GM19324 (cell line): ENCODE results near the gene NAPA.

Experiments
- ATAC-seq: cut with Tn5 transposase; IDR thresholded peaks from one replicate; pipeline ENCODE4 v1.9.1; 2021; ENCODE audit warnings: mild to moderate bottlenecking, moderate library complexity; ENCODE audit not compliant: unreplicated experiment, low FRiP score

NAPA gene

DNA sequence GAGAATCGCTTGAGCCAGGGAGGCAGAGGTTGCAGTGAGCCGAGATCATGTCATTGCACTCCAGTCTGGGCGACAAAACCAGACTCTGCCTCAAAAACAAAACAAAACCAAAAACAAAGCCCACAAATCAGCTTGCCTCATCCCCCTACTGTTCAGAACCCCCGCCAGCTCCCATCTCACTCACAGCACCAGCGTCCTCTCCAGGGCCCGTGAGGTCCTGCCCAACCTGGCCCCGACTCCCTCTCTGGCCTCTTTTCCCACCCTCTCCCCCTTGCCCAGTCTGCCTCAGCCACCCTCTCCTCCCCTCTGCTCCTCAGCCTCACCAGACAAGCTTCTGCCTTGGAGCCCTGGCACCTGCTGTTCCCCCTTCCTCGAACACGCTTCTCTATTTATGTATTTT, 46.9 kb downstream of the NAPA start:
- no peak for ATAC-seq

DNA sequence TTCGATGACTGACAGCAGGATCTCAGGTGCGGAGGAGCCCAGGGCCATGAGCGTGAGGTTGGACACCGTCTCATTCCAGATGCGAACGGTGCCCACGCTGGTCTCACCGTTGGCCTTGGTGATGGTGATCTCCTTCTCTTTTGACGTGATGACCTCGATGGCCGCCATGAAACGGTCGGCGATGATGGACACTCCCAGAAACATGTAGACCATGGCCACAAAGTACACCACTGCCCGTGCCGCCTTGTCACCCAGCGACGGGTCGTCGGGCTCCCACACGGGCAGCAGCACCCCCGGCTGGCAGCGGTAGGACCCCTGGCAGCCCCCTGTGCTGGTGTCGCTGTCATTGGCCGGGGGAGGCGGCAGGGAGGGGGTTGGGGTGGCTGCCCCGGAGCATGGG, 48.9 kb downstream of the NAPA start:
- no peak for ATAC-seq

DNA sequence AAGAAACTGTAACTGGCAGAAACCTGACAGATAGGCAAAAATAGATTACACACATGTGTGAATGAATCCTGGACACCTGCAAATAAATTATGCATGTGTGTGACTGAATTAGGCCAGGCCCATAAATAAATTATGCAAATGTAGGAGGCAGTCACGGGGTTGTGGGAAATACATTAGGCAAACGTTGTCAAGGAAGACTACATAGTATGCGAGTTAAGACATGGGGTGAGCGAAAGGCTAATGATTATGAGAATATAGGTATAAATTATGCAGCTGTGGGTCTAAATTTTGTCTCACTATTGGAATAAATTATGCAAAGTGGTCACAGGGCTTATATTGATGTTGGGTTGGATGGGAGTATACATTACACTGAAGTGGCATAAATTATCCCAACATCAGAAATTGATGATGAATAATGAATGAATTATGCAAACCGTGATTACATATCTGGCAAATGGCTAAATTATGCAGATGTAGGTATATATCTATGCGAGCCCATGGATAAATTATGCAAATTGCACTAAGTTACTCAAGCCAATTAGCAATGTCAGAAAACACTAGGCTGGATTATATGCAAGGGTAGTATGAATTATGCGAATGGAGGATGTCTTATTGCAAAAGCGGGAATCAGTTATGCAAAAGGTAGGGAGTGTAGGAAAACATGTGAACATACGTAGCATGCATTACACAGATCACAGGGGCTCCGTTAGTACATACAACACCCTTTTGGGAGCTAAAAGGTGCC, 50.0 kb downstream of the NAPA start:
- no peak for ATAC-seq

GRCh38 chr19:47461876-47462275, 53.0 kb downstream of the NAPA start:
- ATAC-seq = no peak

GRCh38 chr19:47459477-47459876, 55.4 kb downstream of the NAPA start:
- ATAC-seq = no peak

- ATAC-seq = no peak
These were observed 56.2 kb downstream of the NAPA start for GRCh38 chr19:47458672-47459071.

DNA sequence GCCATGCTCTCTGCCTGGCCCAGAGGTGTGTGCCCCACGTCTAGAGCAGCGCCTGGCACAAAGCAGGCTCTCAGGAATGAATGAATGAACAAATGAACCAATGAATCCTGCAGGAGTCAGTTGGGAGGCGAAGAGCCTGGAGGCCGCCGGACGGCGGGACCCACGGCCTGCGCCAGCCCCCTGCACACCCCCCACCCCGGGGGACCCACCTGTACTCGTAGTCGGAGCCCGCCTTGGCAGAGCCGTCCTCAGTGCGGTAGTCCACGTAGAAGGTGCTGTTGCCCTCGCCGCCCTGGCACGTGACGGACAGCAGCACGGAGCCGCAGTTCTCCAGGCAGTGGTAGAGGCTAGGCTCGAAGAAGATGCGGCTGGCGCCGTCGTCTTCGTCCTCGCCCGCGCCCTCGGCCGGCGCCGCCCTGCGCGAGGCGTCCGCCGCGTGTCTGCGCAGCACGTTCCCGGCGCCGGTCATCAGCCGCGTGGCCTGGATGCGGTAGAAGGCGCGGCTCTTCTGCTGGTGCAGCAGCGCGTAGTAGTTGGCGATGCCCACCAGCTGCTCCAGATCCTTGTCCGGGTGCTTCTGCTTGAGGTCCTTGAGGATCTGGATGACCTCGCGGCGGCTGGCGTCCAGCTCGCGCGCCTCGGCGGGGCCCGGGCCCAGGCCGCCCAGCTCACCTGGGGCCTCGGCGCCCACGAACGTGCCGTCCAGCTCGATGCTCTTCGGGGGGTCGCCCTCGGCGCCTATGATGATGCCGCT, 58.0 kb downstream of the NAPA start:
- ATAC-seq = no peak

DNA sequence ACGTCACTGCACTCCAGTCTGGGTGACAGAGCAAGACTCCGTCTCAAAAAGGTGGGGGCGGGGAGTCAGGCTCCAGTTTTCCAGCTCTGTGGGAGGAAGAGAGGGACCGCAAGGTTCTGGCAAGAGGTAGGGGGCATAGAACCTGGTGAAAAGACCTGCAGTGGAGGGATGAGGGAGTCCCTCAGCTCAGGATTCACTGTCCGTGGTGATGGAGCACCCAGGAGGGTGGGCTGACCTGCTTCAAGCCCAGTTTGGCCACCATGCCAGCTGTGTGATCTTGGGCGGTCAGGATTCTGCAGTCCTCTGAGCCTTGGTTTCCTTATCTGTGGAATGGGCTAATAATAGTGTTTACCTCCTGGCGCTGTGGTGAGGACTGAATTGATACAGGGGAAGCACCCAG, 64.4 kb downstream of the NAPA start:
- ATAC-seq = no peak

DNA sequence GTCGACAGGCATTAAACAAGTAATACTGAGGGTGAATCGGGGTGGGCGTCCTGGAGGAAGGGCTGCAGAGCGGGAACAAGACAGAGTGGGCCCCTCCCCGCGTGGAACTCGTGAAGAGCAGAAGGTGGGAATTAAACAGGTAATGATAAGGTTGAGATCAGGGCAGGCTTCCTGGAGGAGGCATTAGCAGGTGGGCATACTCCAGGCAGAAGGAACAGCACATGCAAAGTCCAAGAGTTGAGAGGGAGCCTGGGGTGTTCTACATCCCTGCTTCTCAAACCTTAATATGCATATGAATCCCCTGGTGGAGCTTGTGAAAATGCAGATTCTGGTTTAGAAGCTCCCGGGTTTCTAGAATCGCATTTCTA, 66.5 kb downstream of the NAPA start:
- no peak for ATAC-seq

DNA sequence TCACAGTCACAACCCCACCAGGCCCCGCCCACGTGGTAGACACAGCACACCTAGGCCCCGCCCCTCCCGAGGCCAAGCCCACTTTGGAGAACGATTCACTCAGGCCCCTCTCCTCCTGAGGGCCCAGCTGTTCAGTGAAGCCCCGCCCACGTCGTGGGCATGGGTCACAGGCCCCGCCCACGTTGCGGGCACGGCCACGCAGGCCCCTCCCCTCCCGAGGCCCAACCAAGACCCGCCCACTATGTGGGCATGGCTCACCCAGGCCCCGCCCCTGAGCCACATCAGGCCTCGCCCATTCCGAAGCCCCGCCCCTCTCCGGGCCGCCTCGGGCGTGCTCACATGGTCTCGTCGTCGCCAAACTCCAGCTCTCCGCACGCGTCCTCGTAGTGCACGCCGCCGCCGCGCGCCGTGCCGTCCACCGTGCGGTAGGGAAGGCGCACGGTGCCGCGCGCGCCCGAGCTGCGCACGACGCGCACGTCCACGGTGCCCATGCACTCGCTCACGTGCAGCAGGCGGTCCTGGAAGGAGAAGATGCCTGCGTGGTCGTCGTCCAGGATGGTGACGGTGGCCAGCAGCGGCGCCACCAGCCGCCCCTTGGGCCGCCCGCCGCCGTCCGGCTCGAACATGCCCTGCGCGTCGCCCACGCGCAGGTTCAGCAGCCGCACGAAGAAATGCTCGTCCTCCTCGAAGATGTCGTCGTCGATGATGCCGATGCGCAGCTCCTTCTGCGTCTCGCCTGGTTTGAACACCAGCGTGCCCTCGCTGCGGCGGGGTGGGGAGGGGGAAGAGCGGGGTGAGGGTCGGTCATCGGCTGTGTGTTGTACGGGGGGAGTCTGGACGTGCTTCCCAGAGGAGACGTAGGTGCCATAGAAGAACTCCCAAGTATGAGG, 67.1 kb downstream of the NAPA start:
- ATAC-seq = no peak

DNA sequence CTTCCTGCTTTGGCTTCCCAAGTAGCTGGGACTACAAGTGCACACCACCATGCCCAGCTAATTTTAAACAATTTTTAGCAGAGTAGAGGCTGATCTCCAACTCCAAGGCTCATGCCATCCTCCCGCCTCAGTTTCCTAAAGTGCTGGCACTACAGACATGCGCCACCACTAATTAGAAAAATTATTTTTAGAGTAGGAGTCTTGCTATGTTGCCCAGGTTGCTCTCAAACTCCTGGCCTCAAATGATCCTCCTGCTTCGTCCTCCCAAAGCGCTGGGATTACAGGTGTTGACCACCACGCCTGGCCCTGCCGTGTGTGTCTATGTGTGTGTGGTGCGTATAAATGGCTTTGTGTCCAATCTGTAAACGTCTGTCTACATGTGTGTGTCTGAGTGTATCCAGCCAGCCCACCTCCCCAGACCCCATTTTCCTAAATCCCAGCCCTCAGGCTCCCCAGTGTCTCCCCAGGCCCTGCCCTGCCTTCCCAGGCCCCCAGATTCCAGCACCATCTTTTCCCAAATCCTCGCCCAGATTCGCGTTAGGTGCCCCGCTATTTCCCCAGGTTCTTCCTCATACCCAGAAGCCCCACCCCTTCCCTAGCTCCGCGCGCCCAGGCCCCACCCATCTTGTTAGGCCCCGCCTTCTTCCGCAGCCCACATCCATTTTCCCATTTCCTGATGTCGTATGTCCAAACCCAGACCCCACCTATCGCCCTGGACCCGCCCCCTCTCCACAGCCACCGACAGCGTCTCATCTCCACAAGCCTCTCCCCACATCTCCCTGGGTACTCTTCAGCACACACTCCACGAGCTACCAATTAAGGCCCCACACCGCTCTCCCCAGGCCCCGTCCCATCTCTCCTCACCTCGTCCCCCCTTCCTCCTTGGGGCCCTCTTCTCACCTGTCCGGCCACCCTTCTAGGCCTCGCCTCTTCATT, 68.1 kb downstream of the NAPA start:
- ATAC-seq = no peak

DNA sequence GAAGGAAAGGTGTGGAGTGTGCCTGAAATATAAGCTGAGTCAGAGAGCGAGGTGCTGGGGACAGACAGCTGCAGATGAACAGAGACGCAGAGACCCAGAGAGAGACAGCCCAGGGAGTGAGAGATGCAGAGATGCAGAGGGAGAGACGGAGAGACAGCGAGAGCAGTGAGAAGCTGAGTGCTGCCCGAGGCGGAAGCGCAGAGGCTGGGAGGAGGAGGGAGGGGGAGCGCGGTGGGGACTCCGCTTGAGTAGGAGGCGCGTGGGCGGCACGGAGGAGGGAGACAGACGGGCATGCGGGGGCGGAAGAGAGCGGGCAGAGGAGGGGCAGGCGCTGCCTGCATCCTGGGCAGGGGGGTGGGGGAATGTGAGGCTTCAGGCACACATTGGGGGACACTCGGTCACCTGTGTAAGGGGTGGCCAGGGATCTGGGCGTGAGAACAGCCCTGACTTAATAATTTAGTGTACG, 68.9 kb downstream of the NAPA start:
- no peak for ATAC-seq

GRCh38 chr19:47445527-47445926, 69.3 kb downstream of the NAPA start:
- ATAC-seq = no peak

- no peak for ATAC-seq
These were observed 70.5 kb downstream of the NAPA start for GRCh38 chr19:47444388-47444821.

DNA sequence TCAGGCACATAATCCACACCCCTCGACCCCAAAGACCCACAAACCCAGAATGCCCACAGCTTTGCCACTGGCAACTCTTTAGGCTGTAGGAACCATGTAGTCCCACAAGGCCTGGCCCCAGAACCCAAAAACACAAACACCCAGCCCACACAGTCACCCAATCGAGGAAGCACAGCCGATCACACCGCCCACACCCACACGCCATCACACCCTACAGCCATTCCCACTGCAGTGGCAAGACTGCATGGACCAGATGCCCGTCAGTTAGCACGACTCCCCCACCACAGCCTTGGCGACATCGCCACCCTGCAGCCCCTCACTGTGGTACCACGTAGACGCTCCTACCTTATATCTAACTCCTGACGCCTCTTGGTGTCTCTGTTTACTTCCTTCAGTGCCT, 71.5 kb downstream of the NAPA start:
- no peak for ATAC-seq

DNA sequence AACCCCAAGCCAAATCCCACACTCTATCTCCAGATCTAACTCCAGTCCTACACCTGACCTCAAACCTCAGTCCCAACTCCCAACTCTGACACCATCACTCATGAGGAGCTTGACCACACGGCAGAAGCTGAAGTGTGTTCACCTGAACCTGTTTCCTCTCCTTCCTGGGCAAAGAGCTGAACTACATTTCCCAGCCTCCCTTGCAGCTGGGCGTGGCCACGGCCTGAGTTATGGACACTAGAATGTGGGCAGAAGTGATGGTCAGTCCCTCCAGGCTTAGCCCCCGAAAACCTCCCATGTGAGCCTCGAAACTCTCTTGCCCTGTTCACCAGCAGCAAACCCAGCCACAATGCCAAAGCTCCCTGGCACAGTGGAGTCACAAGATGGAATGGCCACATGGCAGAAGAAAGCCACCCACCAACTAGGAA, 76.1 kb downstream of the NAPA start:
- ATAC-seq = no peak
